DOHH2 (cell line): ENCODE data around the gene TMTC2.

ENCODE experiments used
- H3F3A ChIP-seq: fragments of 200-600 bp; sonication (generic), shearing (Covaris generic); 2 replicates; pipeline ENCODE4 v1.6.0; 2016; ENCODE audit warnings: antibody characterized with exemption, mild to moderate bottlenecking; ENCODE audit not compliant: control insufficient read depth, insufficient read depth
- H3K27ac ChIP-seq: fragments of 200-600 bp; sonication (generic); 2 replicates; pipeline ENCODE4 v1.5.1; 2014; ENCODE audit warnings: low read depth, mild to moderate bottlenecking, low read length, moderate library complexity
- H3K27me3 ChIP-seq: fragments of 200-600 bp; sonication (generic); 2 replicates; pipeline ENCODE4 v1.6.1; 2014; ENCODE audit warnings: mild to moderate bottlenecking, low read length, mixed read lengths; ENCODE audit not compliant: control insufficient read depth
- H3K36me3 ChIP-seq: fragments of 200-600 bp; sonication (generic); 2 replicates; pipeline ENCODE4 v1.6.1; 2014; ENCODE audit warnings: mild to moderate bottlenecking, low read length, moderate library complexity, mixed read lengths; ENCODE audit not compliant: control insufficient read depth
- H3K4me1 ChIP-seq: fragments of 200-600 bp; sonication (generic); 2 replicates; pipeline ENCODE4 v1.6.1; 2014; ENCODE audit warnings: mild to moderate bottlenecking, low read length, mixed read lengths; ENCODE audit not compliant: control insufficient read depth
- H3K4me2 ChIP-seq: fragments of 200-600 bp; sonication (generic); 2 replicates; pipeline ENCODE4 v1.6.0; 2014; ENCODE audit warnings: mild to moderate bottlenecking, low read length, moderate library complexity
- H3K4me3 ChIP-seq: fragments of 200-600 bp; sonication (generic); 2 replicates; pipeline ENCODE4 v1.5.1; 2014; ENCODE audit warnings: mild to moderate bottlenecking, low read length, mixed read lengths
- H3K79me2 ChIP-seq: fragments of 200-600 bp; sonication (generic); 2 replicates; pipeline ENCODE4 v1.6.1; 2014; ENCODE audit warnings: mild to moderate bottlenecking, low read length, mixed read lengths; ENCODE audit not compliant: control insufficient read depth
- H3K9me2 ChIP-seq: fragments of 200-600 bp; sonication (generic); replicated peaks from 2 replicates; pipeline ENCODE4 v1.6.1; 2014; ENCODE audit warnings: mild to moderate bottlenecking, low read length, mixed read lengths; ENCODE audit not compliant: control insufficient read depth
- H3K9me3 ChIP-seq: fragments of 200-600 bp; sonication (generic); 2 replicates; pipeline ENCODE4 v1.6.1; 2014; ENCODE audit warnings: antibody characterized with exemption, low read length, mixed read lengths; ENCODE audit not compliant: control insufficient read depth, insufficient read depth
- H4K20me1 ChIP-seq: fragments of 200-600 bp; sonication (generic); 2 replicates; pipeline ENCODE4 v1.6.0; 2014; ENCODE audit warnings: low read depth, mild to moderate bottlenecking, antibody characterized with exemption, low read length, moderate library complexity; ENCODE audit not compliant: control insufficient read depth, insufficient read depth
- EZH2phosphoT487 ChIP-seq: fragments of 200-600 bp; sonication (generic); IDR thresholded peaks from 2 replicates; pipeline ENCODE4 v1.6.1; 2017; ENCODE audit warnings: borderline replicate concordance, mild to moderate bottlenecking, antibody characterized with exemption, low read length, moderate library complexity, mixed read lengths
- TF ChIP-seq, protein P1 (sequence below): fragments of 200-600 bp; sonication (generic); IDR thresholded peaks from one replicate; pipeline ENCODE4 v1.5.1; 2014; ENCODE audit warnings: antibody characterized with exemption, mild to moderate bottlenecking, low read depth, low read length; ENCODE audit not compliant: poor library complexity, severe bottlenecking

The TMTC2 gene

DNA sequence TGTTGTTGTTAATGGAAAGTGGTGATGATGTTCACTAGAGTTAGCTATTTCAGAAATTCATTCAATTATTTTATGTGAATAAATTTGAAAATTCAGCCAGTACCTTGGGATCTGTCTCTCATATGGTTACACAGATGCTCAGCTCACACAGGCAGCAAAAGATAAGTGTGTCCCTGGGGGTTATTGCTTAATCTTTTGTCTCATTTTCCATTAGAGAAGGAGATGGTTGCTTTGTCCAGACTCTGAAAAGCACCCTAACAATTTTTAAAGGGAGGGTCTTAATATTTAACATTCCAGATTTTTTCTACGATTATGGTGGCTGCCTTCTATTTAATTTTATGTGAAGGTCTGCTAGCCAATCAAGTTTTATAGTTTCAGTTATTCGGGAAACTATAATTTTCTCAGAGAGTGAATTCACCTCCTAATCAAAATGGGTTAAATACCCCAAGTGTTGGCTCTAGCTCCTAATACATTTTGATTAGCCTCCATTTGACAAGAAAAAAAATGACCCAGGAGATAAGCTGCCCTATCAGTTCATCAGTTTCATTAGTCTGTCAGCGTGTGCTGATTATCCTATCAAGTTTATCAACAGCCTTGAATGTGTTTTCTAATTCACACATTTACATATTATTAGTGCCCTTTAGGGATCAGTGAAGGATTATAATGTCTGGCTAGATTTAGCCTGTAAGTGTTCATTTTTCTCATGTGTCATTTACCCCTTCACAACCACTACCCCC, 282.1 kb downstream of the TMTC2 start:
- TF ChIP-seq, protein P1, sequence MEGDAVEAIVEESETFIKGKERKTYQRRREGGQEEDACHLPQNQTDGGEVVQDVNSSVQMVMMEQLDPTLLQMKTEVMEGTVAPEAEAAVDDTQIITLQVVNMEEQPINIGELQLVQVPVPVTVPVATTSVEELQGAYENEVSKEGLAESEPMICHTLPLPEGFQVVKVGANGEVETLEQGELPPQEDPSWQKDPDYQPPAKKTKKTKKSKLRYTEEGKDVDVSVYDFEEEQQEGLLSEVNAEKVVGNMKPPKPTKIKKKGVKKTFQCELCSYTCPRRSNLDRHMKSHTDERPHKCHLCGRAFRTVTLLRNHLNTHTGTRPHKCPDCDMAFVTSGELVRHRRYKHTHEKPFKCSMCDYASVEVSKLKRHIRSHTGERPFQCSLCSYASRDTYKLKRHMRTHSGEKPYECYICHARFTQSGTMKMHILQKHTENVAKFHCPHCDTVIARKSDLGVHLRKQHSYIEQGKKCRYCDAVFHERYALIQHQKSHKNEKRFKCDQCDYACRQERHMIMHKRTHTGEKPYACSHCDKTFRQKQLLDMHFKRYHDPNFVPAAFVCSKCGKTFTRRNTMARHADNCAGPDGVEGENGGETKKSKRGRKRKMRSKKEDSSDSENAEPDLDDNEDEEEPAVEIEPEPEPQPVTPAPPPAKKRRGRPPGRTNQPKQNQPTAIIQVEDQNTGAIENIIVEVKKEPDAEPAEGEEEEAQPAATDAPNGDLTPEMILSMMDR, result no peak
- no peak for TF ChIP-seq EZH2phosphoT487
- Histone ChIP-seq H3K4me1 (no peaks in the 10 kb centered on the region), H3K4me2 (no peak overlapping the region), H3K27me3 (no peaks in the 10 kb centered on the region), H3K9me3 (no peaks in the 10 kb centered on the region), H3K9me2 (no peaks in the 10 kb centered on the region), H3F3A (no peaks in the 10 kb centered on the region), H4K20me1 (no peaks in the 10 kb centered on the region), H3K79me2 (no peaks in the 10 kb centered on the region), H3K27ac (no peak overlapping the region), H3K36me3 (no peaks in the 10 kb centered on the region), H3K4me3 (no peak overlapping the region)

DNA sequence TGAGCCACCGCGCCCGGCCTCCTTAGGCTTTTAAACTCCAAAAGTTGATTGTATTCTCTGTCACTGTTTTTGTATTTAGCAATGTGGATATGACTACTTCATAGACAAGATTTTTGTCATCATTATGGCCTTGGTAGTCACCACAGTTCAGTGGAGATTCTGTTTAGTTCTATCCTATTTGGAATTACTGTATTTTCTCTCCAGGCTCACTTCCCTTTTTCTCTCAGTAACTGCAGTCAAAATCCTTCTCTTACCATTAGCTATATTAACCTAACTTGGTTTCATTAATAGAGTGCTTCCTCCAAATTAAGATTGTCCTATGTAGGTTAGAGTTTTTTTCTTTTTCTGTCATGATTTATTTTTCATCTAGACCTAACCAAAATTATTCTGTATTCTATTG, 283.9 kb downstream of the TMTC2 start:
- Histone ChIP-seq H3K4me3 (no peak overlapping the region), H3K9me2 (no peaks in the 10 kb centered on the region), H3K36me3 (no peaks in the 10 kb centered on the region), H3K79me2 (no peaks in the 10 kb centered on the region), H3K27me3 (no peaks in the 10 kb centered on the region), H3K9me3 (no peaks in the 10 kb centered on the region), H4K20me1 (no peaks in the 10 kb centered on the region), H3K4me1 (no peaks in the 10 kb centered on the region), H3F3A (no peaks in the 10 kb centered on the region), H3K4me2 (no peak overlapping the region), H3K27ac (no peak overlapping the region)
- TF ChIP-seq, protein P1, result no peak
- no peak for TF ChIP-seq EZH2phosphoT487

DNA sequence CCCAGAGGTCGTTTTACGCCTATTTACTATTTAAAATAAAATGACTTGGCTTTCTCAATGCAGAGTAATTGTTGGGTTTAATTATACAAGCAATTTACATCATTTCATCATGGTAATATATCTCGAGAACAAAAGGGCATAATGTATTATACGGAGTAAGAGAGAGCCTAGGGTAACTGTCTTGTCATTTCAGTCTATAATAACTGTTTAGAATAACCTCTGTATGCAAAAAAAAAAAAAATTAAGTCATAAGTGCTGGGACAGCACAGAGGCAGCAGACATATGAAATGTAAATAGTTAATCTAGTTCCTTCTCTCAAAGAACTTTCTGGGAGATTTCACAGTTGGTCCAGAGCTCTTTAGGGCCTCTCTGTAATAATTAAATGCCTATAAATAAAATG, 284.9 kb downstream of the TMTC2 start:
- H3K36me3 ChIP-seq, result no peaks in the 10 kb centered on the region
- H4K20me1 ChIP-seq, result no peaks in the 10 kb centered on the region
- no peaks in the 10 kb centered on the region for H3K9me3 ChIP-seq
- no peaks in the 10 kb centered on the region for H3F3A ChIP-seq
- no peak overlapping the region for H3K4me2 ChIP-seq
- H3K79me2 ChIP-seq, result no peaks in the 10 kb centered on the region
- TF ChIP-seq, protein P1, result no peak
- no peak for TF ChIP-seq EZH2phosphoT487
- H3K9me2 ChIP-seq, result no peaks in the 10 kb centered on the region
- no peak overlapping the region for H3K27ac ChIP-seq
- H3K27me3 ChIP-seq, result no peaks in the 10 kb centered on the region
- no peaks in the 10 kb centered on the region for H3K4me1 ChIP-seq
- H3K4me3 ChIP-seq, result no peak overlapping the region
